Activated CD4-positive, alpha-beta T cell treated with anti-CD3 and anti-CD28 coated beads, Interleukin-2, amount 10 ng/mL, durations not matched to agents 24 days and 14 days (primary cell): ENCODE results near the gene FCMR. TPM values are rescaled to one million over a fixed set of nuclear protein-coding genes. Genes with fewer than 3 reads are reported as not detected.

Experiments used
- DNase-seq: peaks from one replicate; pipeline ENCODE4 v3.0.0; 2022
- H3K27ac Mint-ChIP-seq: one replicate; pipeline ENCODE4 v1.8.0; 2022; ENCODE audit warnings: mild to moderate bottlenecking, mixed read lengths
- H3K27me3 Mint-ChIP-seq: one replicate; pipeline ENCODE4 v1.8.0; 2022; ENCODE audit warnings: mixed read lengths
- H3K36me3 Mint-ChIP-seq: one replicate; pipeline ENCODE4 v1.8.0; 2022; ENCODE audit warnings: low read depth, mild to moderate bottlenecking, mixed read lengths
- H3K4me1 Mint-ChIP-seq: one replicate; pipeline ENCODE4 v1.8.0; 2021; ENCODE audit warnings: mixed read lengths
- H3K4me3 Mint-ChIP-seq: one replicate; pipeline ENCODE4 v1.8.0; 2022; ENCODE audit warnings: mild to moderate bottlenecking, moderate library complexity, mixed read lengths
- H3K9me3 Mint-ChIP-seq: one replicate; pipeline ENCODE4 v1.8.0; 2021; ENCODE audit warnings: mixed read lengths
- intact Hi-C: fragments of 100-400 bp; cut with micrococcal nuclease; formaldehyde crosslinking; loops from one replicate; pipeline ENCODE4 v1.15.1; 2023
- total RNA-seq: library from RNA; stranded (reverse); gene quantifications from 2 replicates; pipeline ENCODE4 v1.2.3, GENCODE V29; 2022

Gene FCMR
- total RNA-seq, 1 donor from 2014 or later: 19.6 TPM

- H3K27ac Mint-ChIP-seq: no peak overlapping the region
- no peaks in the 10 kb centered on the region for H3K9me3 Mint-ChIP-seq
- no peaks in the 10 kb centered on the region for H3K36me3 Mint-ChIP-seq
- H3K27me3 Mint-ChIP-seq: peaks cover 22% of the 10 kb centered on the region
- H3K4me3 Mint-ChIP-seq: no peak overlapping the region
- no peaks in the 10 kb centered on the region for H3K4me1 Mint-ChIP-seq
- no peak for DNase-seq
- intact Hi-C loops: no loop called here
Measured at GRCh38 chr1:206940588-206940936, 18.8 kb upstream of the FCMR start.

GRCh38 chr1:206939841-206940587 lies 18.3 kb upstream of the FCMR start:
- intact Hi-C loops: no loop called here

GRCh38 chr1:206939131-206939530 lies 17.4 kb upstream of the FCMR start:
- Mint-ChIP-seq H3K4me1 (no peaks in the 10 kb centered on the region), H3K36me3 (no peaks in the 10 kb centered on the region), H3K4me3 (no peak overlapping the region), H3K9me3 (no peaks in the 10 kb centered on the region), H3K27me3 (peaks cover 11% of the 10 kb centered on the region), H3K27ac (no peak overlapping the region)
- no peak for DNase-seq
- intact Hi-C loops: no loop called here

More at GRCh38 chr1:206939841-206940587, 18.3 kb upstream of the FCMR start:
- H3K4me3 Mint-ChIP-seq: no peak overlapping the region
- no peak for DNase-seq
- H3K9me3 Mint-ChIP-seq: no peaks in the 10 kb centered on the region
- H3K36me3 Mint-ChIP-seq: no peaks in the 10 kb centered on the region
- H3K27me3 Mint-ChIP-seq: peaks cover 17% of the 10 kb centered on the region
- H3K4me1 Mint-ChIP-seq: no peaks in the 10 kb centered on the region
- no peak overlapping the region for H3K27ac Mint-ChIP-seq

- intact Hi-C loops: no loop called here
- DNase-seq: no peak
- Mint-ChIP-seq H3K4me1 (no peaks in the 10 kb centered on the region), H3K27ac (no peak overlapping the region), H3K36me3 (no peaks in the 10 kb centered on the region), H3K9me3 (no peaks in the 10 kb centered on the region), H3K27me3 (peaks cover 3% of the 10 kb centered on the region), H3K4me3 (no peak overlapping the region)
Measured at GRCh38 chr1:206937425-206937824, 15.7 kb upstream of the FCMR start.

- Mint-ChIP-seq H3K27ac (no peak overlapping the region), H3K36me3 (no peaks in the 10 kb centered on the region), H3K9me3 (no peaks in the 10 kb centered on the region), H3K27me3 (peaks cover 1% of the 10 kb centered on the region), H3K4me3 (no peak overlapping the region), H3K4me1 (peaks cover 2% of the 10 kb centered on the region)
- intact Hi-C loops: loop anchor here (1.0 kb wide), 1 partner anchor 47 kb away; no protein-coding TSS in a partner anchor
- DNase-seq: peak; percentile 85
Measured at GRCh38 chr1:206935491-206936067, 13.8 kb upstream of the FCMR start.

GRCh38 chr1:206933333-206933945 lies 11.7 kb upstream of the FCMR start:
- Mint-ChIP-seq H3K27me3 (peaks cover 1% of the 10 kb centered on the region), H3K36me3 (no peaks in the 10 kb centered on the region), H3K9me3 (no peaks in the 10 kb centered on the region), H3K4me1 (peaks cover 9% of the 10 kb centered on the region), H3K27ac (no peak overlapping the region), H3K4me3 (no peak overlapping the region)
- intact Hi-C loops: no loop called here
- DNase-seq: peak; percentile 90

- no peaks in the 10 kb centered on the region for H3K9me3 Mint-ChIP-seq
- intact Hi-C loops: no loop called here
- H3K4me3 Mint-ChIP-seq: no peak overlapping the region
- H3K27ac Mint-ChIP-seq: no peak overlapping the region
- peaks cover 9% of the 10 kb centered on the region for H3K4me1 Mint-ChIP-seq
- DNase-seq: no peak
- H3K27me3 Mint-ChIP-seq: peaks cover 1% of the 10 kb centered on the region
- H3K36me3 Mint-ChIP-seq: no peaks in the 10 kb centered on the region
Measured at GRCh38 chr1:206932177-206932576, 10.4 kb upstream of the FCMR start.

- DNase-seq: no peak
Measured at GRCh38 chr1:206931709-206932108, 10.0 kb upstream of the FCMR start.

GRCh38 chr1:206930210-206930798 lies 8.6 kb upstream of the FCMR start:
- no peak for DNase-seq
- Mint-ChIP-seq H3K4me1 (peaks cover 9% of the 10 kb centered on the region), H3K27me3 (no peaks in the 10 kb centered on the region), H3K4me3 (no peak overlapping the region), H3K27ac (peak overlapping the region; percentile 56), H3K36me3 (no peaks in the 10 kb centered on the region), H3K9me3 (no peaks in the 10 kb centered on the region)
- intact Hi-C loops: no loop called here

More at GRCh38 chr1:206931709-206932108, 10.0 kb upstream of the FCMR start:
- Mint-ChIP-seq H3K9me3 (no peaks in the 10 kb centered on the region), H3K36me3 (no peaks in the 10 kb centered on the region), H3K27me3 (peaks cover 1% of the 10 kb centered on the region), H3K27ac (no peak overlapping the region), H3K4me1 (peaks cover 9% of the 10 kb centered on the region), H3K4me3 (no peak overlapping the region)
- intact Hi-C loops: no loop called here

GRCh38 chr1:206929524-206929923 lies 7.8 kb upstream of the FCMR start:
- Mint-ChIP-seq H3K27me3 (no peaks in the 10 kb centered on the region), H3K4me3 (no peak overlapping the region), H3K9me3 (no peaks in the 10 kb centered on the region), H3K27ac (no peak overlapping the region), H3K36me3 (no peaks in the 10 kb centered on the region), H3K4me1 (peaks cover 9% of the 10 kb centered on the region)
- intact Hi-C loops: loop anchor here (10.0 kb wide), 1 partner anchor 475 kb away; no protein-coding TSS in a partner anchor
- DNase-seq: no peak

GRCh38 chr1:206926286-206926685 lies 4.5 kb upstream of the FCMR start:
- H3K27ac Mint-ChIP-seq: no peak overlapping the region
- intact Hi-C loops: loop anchor here (10.0 kb wide), 1 partner anchor 479 kb away; no protein-coding TSS in a partner anchor

GRCh38 chr1:206925106-206925736 lies 3.5 kb upstream of the FCMR start:
- Mint-ChIP-seq H3K27me3 (no peaks in the 10 kb centered on the region), H3K4me3 (no peak overlapping the region), H3K9me3 (no peaks in the 10 kb centered on the region), H3K36me3 (peaks cover 5% of the 10 kb centered on the region), H3K27ac (no peak overlapping the region), H3K4me1 (peaks cover 24% of the 10 kb centered on the region)
- intact Hi-C loops: loop anchor here (10.0 kb wide), 1 partner anchor 480 kb away; no protein-coding TSS in a partner anchor
- peak; percentile 85 for DNase-seq

More at GRCh38 chr1:206926286-206926685, 4.5 kb upstream of the FCMR start:
- no peak overlapping the region for H3K4me3 Mint-ChIP-seq
- H3K9me3 Mint-ChIP-seq: no peaks in the 10 kb centered on the region
- H3K27me3 Mint-ChIP-seq: no peaks in the 10 kb centered on the region
- DNase-seq: no peak
- no peaks in the 10 kb centered on the region for H3K36me3 Mint-ChIP-seq
- peaks cover 21% of the 10 kb centered on the region for H3K4me1 Mint-ChIP-seq

GRCh38 chr1:206924592-206925105 lies 2.9 kb upstream of the FCMR start:
- intact Hi-C loops: loop anchor here (5.0 to 10.0 kb wide), 3 partner anchors 128 to 480 kb away; partner anchors contain the start of genes PFKFB2 and YOD1
- Mint-ChIP-seq H3K4me1 (peaks cover 23% of the 10 kb centered on the region), H3K27me3 (no peaks in the 10 kb centered on the region), H3K4me3 (no peak overlapping the region), H3K36me3 (peaks cover 8% of the 10 kb centered on the region), H3K27ac (no peak overlapping the region), H3K9me3 (no peaks in the 10 kb centered on the region)
- DNase-seq: no peak
